Measurements from ENCODE around the gene MAN2B2.

The MAN2B2 gene

DNA sequence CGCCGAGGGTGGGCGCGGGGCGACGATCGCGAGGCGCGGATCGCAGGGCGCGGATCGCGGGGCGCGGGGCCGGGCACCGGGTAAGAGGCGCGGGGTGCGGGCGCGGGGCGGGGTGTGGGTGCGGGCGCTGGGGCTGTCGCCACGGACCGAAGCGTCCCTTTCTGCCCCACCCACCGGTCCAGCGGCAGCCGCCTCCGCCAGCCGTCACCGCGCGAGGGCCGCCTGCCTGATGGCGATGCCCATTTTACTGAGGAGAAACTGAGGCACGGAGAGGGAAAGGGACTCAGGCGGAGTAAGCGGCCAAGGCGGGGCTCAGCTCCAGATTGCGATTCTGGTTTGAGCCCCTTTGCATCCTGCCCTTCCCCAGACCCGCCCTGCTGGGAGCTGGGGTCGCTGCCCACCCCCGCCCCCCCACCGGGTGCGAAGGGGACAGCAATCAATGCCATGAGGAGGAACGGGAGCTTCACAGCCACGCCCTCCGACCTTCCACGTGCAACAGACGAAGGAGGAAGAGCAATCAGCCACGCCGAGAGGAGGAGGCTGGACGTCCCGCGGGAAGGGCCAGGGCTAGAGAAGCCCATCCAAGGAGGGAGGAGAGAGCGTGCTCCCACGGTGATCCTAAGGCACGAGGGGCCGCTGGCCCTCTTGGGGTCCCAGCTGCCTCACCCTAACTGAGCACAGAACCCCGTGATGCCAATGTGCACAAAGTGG lies 10.9 kb upstream of the MAN2B2 start:
- in situ Hi-C loops (cut with MboI; ENCODE audit: low pct_unique_long_range_greater_than_20kb, low sequenced_read_pairs) = no loop called here
- DNase-seq = no peak

DNA sequence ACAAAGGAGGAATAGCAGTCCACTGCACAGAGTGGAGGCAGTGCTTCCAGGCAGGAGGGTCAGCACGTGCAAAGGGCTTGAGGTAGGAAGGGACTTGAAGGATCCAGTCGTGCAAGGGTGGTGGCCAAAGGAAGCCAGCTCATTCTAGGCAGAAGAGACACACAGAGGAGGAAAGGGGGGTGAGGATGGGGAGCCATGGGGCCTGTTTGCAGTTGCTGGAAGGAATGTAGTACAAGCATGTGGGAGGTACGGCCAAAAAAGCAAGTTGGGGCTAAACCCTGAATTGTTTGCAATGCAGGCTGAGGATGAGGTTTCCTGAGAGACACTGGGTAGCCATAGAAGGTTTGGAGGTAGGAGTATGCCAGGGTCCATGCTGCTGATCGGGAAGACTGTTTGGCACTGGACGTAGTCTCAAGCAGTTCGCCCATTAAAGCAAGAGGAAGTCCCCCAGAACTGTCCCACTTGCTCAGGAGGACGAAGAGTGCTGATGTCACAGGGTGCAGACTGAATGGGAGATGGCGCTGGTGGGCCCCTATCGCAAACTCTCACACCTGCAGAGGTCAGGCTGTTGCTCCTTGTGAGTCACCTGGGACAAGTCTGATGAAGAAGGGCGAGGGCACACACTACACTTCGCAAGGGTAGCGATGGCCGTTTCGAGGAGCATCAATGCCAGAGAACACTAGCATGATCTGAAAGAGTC lies 9.1 kb upstream of the MAN2B2 start:
- no peak for DNase-seq
- in situ Hi-C loops (cut with MboI; ENCODE audit: low pct_unique_long_range_greater_than_20kb, low sequenced_read_pairs) = no loop called here

DNA sequence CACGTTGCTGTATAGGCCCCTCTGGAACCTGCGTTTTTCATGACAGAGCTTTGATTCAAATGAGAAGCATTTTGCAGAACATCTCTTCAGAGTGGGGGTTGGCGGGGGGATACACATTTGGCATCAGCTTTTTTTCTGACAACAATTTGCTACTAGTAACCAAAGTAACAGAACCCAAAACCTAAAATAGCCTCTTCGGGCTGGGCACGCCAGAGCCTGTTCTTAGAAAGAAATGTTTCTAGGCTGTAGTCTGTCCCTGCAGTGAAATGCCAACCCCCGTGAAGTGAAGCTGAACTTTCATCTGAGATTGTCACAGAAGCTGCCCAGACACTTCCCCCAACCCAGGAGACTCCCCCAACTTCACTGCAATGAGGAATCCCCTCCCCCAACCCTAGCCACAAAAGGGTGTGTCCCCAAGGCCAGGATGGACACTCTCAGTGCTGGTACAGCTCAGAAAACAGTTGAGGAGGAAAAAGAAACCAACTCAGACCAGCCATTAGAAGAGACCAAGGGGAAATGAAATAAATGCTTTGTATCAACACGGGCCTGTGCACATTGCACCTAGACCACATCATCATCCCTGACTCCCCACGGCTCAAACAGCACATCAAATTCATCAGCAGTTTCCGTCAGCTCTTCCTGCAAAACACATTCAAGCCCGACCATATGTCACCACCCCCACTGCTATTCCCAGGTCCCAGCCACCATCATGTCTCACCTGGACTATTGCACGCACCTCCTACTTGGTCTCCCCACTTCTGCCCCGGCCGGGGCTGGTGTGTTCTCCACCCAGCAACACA lies 8.4 kb upstream of the MAN2B2 start:
- DNase-seq = peak; percentile 19
- in situ Hi-C loops (cut with MboI; ENCODE audit: low pct_unique_long_range_greater_than_20kb, low sequenced_read_pairs) = no loop called here

DNA sequence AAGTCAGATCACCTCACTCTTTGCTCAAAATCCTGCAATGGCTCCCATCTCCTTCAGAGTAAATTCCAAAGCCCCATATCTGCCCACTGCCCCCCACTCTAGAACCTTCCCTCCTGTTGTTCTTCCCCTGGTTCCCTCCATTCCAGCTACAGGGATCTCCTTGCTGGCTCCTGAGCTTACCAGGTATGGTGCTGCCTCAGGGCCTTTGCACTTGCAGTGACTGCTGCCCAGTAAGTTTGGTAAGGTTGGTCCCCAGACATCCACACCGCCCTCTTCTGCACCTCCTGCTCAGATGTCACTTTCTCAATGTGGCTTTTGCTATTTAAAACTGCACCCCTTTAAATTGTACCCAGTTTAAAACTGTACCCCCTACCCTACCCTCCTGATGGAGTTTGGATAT lies 7.8 kb upstream of the MAN2B2 start:
- in situ Hi-C loops (cut with MboI; ENCODE audit: low pct_unique_long_range_greater_than_20kb, low sequenced_read_pairs) = no loop called here
- no peak for DNase-seq

DNA sequence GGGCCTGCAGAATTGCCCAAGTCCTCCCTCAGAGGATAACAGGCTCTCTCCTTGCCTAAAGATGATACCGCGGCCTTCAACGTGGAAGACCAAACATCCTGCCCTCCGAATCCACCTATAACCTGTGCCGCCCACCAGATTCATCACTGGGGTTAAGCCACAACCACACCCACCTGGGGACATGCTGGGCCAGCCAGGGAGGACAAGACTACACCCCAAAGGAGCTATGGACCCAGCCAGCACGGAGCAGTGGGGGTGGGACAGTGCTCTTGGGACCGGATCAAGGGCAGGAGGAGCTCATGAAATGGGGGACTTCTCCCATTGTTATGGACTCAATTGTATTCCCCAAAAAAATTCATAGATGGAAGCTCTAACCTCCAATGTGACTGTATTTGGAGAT lies 6.8 kb upstream of the MAN2B2 start:
- in situ Hi-C loops (cut with MboI; ENCODE audit: low pct_unique_long_range_greater_than_20kb, low sequenced_read_pairs) = no loop called here
- no peak for DNase-seq

DNA sequence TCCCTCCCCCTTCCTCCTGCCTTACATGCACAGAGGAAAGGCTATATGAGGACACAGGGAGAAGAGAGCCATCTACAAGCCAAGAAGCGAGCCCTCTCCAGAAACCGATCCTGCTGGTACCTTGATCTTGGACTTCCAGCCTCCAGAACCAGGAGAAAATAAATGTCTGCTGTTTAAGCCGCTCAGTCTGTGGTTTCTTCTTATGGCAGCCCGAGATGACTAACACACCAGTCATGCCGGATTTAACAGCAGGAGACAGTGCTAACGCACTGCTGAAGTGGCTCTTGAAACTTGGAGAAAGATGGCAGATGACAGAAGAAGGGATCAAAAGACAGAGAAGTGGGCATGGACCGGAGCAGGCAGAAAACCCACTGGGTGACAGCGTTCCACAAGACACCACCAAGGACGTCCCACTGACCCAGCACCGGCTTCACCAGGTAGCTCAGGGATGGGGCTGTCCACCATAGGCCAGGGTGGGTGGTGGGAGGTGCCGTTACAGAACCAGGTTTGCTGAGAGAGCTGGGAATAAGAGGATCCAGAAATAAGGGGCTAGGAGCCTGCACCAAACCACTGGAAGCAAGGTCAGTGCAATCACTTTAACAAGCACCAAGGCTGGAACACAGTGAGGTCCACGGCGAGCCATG lies 6.2 kb upstream of the MAN2B2 start:
- in situ Hi-C loops (cut with MboI; ENCODE audit: low pct_unique_long_range_greater_than_20kb, low sequenced_read_pairs) = no loop called here
- DNase-seq = no peak

DNA sequence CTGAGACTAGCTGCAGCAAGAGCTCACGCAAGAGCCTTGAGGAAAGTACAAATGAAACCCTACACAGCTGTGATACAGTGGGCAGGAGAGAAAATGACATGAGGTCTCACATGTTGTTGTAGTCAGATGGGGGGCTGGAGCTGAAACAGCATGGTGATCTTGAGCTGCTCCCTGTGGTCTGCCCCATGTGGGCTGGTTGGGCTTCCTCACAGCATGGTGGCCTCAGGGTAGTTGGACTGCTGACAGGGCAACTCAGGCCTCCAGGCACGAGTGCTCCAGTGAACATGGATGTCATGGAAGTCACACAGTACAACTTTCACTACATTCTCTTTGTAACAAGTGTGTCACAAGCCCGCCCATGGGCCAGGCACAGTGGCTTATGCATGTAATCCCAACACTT lies 3.4 kb upstream of the MAN2B2 start:
- no peak for DNase-seq
- in situ Hi-C loops (cut with MboI; ENCODE audit: low pct_unique_long_range_greater_than_20kb, low sequenced_read_pairs) = no loop called here

DNA sequence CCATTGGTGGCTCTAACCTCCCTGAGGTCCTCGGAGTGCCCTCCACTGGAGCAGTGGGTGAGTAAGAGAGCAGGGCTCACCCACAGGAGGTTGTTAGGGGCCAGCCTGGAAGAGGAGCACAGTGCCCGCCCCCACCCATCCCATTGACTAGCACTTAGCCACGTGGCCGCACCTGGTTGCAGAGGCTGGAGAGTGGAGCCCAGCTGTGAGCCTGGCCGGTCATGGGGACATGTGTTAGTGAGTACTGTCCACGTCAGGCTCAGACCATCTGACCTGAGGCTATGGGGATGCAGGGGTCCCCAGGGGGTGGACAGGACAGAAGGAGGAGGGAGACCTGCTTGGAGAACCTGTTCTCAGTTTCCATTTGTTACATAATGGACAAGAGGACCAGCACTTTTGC lies 1.4 kb upstream of the MAN2B2 start:
- no peak for DNase-seq
- in situ Hi-C loops (cut with MboI; ENCODE audit: low pct_unique_long_range_greater_than_20kb, low sequenced_read_pairs) = no loop called here

DNA sequence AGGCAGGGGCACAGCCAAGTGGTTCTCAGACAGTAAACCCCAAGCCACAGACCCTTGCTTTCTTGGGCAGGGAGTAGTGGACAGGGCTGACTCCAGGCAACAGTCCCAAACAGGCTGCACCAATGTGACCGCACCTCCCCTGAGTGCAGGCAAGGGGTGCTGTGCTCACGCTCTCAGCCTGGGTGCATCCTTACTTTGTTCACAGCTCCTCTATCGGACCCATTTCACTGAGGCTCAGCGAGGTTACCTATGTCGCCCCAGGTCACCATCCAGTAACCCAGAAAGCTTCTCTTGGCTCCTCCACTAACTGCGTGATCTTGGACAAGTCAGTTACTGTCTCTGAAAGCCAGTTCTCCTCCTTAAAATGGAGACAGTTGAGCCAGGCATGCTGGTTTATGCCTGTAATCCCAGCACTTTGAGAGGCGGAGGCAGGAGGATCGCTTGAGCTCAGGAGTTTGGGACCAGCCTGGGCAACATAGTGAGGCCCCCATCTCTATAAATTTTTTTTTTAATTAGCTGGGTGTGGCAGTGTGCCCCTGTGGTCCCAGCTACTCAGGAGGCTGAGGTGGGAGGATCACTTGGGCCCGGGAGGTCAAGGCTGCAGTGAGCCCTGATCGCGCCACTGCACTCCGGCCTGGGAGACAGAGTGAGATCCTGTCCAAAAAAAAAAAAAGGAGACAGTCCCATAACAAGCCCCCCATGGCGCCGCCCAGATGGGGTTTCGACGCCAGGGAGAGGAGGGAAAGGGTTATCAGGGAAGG lies 823 bp upstream of the MAN2B2 start:
- DNase-seq = no peak
- in situ Hi-C loops (cut with MboI; ENCODE audit: low pct_unique_long_range_greater_than_20kb, low sequenced_read_pairs) = no loop called here

DNA sequence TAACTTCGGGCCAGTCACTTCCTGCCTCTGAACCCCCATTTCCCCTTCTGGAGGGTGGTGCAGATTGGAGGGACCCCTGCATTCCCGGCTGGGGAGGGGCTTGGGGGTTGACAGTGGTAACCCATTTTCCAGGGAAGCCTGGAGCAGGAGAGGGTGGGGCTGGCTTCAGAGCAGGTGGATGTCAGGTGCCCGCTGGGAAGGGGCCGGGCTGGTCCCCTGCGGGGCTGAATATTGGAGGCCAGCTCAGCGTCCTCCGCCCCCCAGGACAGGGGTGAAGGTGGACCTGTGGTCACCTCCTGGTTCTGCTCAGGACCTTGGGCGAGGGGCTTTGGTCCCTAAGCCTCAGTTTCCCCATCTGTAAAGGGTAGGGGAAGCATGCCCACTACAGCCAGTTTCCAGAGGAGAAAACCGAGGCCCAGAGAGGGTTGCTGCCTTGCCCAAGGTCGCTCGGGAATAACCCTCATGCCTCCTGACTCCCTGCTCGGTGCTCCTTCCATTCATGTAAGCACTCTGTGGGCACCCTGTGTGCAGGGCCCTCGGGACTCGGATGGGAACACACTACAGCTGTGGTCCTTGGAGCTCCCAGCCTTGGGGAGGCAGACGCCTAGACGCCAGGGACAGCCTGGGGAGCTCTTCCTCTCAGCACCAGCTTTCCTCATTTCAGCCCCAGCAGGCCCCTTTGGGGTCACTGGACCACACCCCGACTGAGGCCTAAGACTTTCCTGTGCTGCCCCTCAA lies 683 bp downstream of the MAN2B2 start:
- in situ Hi-C loops (cut with MboI; ENCODE audit: low pct_unique_long_range_greater_than_20kb, low sequenced_read_pairs) = no loop called here
- no peak for DNase-seq

DNA sequence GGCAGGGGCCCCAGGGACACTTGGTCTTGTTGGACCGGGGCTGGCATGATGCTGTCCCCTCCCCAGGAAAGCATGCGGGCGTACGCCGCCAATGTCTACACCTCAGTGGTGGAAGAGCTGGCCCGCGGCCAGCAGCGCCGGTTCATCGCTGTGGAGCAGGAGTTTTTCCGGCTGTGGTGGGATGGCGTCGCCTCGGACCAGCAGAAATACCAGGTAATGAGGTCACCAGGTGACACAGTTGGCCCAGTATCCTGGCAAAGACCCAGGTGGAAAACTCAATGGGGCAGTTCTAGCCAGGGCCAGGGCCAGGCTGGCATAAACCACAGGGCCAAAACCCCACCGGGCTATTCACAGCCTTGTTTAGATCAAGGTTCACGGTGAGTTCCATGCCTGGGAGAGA lies 1.5 kb downstream of the MAN2B2 start:
- DNase-seq = no peak
- in situ Hi-C loops (cut with MboI; ENCODE audit: low pct_unique_long_range_greater_than_20kb, low sequenced_read_pairs) = no loop called here

DNA sequence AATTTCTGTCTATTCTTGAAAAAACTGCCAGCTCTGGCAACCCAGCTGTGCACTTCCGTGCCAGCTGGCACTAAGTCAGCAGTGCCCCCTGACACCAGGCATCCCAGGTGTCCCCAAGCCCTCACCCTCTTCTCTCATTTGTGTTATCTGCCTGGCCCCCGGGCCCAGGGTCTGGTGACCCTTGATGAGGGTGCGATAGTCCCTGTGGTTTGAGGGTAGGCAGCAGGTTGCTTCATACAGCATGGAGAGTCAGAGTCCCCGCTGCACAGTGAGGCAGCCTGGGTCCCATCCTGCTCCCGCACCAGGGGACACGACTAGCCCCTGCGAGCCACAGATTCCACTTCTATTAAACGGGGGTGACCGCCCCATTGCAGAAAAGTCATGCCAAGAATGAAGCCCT lies 1.9 kb downstream of the MAN2B2 start:
- in situ Hi-C loops (cut with MboI; ENCODE audit: low pct_unique_long_range_greater_than_20kb, low sequenced_read_pairs) = no loop called here

DNA sequence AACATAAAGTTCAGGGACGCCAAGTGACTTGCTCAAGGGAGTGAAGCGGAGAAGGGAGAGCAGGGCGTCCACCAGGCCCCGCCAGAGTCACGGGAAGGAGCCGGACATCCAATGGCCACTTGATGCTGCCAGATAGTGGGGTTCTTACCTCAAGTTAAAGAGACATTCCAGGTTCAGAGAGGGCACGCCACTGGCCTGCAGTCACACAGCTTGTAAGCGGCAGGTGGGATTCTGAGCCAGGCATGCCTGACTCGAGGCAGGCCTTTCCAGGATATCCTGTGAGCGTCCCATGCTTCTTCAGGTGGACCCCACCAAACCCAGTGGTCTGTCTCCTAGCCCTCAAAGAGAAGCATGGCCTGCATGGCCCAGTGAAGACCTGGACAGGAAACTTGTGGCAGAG lies 2.4 kb downstream of the MAN2B2 start:
- no peak for DNase-seq
- in situ Hi-C loops (cut with MboI; ENCODE audit: low pct_unique_long_range_greater_than_20kb, low sequenced_read_pairs) = no loop called here

More for the DNA sequence above, 1.9 kb downstream of the MAN2B2 start:
- no peak for DNase-seq

DNA sequence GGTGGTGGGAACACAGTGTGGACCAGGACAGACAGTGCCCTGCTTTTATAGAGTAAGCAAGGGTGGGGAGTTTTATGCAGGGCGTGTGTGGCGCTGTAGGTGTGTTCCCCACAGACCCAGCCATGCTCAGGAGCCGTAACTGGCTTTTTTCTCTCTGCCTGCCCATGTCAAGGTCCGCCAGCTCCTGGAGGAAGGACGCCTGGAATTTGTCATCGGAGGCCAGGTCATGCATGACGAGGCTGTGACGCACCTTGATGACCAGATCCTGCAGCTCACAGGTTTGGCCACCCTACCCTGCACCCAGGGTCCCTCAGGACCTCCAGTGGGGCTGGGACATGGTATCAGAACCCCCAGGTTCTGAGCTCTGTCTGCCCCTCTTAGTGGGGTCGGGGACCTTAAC lies 3.2 kb downstream of the MAN2B2 start:
- in situ Hi-C loops (cut with MboI; ENCODE audit: low pct_unique_long_range_greater_than_20kb, low sequenced_read_pairs) = no loop called here
- DNase-seq = no peak

DNA sequence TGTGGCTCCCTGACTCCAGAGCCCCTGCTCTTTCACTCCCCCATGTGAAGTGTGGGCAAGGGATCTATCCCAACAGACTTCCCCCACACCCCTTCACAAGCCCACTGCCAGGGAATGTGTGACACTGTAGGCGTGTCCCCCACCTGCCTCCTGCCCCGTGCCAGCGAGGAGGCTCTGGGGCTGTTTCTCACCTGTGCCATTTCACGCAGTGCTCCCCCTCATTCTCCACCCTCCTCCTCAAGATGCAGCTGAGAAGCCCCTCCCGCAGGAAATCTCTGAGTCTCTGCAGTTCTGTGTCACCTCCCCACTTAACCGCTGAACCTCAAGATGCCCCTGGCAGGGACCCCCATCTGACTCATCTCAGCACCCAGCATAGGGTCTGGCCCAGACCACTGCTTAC lies 5.4 kb downstream of the MAN2B2 start:
- DNase-seq = no peak
- in situ Hi-C loops (cut with MboI; ENCODE audit: low pct_unique_long_range_greater_than_20kb, low sequenced_read_pairs) = no loop called here

DNA sequence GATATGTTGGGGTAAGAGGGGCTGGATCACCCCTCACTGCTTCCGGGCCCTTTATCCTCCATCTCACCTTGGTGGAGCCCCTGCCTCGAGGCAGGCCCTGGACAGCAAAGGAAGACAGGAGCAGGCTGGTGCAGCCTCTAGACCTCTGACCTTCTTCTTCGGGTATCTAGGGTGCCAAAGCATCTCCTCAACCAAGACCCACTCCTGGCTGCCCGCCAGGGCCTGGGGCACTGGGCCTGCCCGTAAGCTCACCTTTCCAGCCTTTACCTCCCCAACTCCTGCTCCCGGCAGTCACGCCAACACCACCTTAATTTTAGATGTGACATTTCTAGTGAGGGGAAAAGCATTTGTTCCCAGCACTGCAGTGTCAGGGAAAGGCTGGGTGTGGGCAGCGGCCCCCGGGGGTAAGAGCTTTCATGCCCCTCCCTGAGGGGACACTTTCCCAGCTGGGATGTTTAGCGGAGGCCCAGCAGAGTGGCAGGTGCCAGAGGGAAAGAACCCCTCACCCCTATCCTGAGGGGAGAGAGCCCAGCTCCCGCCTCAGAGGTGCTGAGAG lies 6.7 kb downstream of the MAN2B2 start:
- no peak for DNase-seq
- in situ Hi-C loops (cut with MboI; ENCODE audit: low pct_unique_long_range_greater_than_20kb, low sequenced_read_pairs) = no loop called here

DNA sequence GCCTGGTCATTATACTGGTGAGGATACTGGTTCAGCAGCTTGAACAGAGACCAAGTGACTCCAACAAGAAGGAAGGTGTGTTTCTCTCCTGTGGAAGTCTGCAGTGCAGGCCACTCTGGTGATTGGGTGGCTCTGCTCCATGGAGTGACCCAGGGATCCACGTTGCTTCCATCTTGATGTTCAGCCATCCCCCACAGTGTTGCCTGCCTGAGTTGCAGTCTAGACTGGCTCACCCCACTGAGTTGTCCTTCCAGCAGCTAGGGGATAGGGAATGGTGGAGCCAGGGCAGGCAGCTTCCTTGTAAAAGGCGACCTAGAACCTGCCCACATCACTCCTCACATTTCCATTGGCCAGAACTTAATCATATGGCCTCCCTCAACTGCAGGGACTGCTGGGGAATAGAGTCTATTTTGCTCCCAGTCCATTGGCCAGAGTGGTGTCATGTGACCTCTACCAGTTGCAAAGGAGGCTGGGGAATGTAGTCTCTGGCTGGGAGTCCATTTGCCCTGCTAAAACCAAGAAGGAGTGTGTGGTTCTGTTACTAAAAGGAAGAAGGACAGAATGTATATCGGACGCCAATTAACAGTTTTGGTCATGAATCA lies 8.0 kb downstream of the MAN2B2 start:
- DNase-seq = peak; percentile 37
- in situ Hi-C loops (cut with MboI; ENCODE audit: low pct_unique_long_range_greater_than_20kb, low sequenced_read_pairs) = no loop called here

DNA sequence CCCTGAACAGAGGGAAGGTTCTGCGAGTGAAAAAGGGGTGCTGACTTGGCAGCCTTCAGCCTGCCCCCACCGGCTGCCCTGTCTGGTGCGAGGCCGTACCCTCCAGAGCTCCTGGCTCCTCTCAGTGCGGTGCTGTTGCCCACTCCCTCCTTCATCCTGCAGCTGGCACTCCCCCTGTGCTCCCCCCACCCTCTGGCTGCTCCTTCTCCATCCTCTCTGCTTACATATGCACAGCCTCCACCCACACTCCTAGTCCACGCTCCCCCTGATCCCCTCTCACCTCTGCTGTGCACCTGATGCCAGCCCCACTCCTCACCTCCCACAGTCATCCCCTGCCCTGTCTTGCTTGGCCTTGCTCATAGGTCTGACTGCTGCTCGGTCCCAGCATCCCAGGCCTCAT lies 9.9 kb downstream of the MAN2B2 start:
- DNase-seq = no peak
- in situ Hi-C loops (cut with MboI; ENCODE audit: low pct_unique_long_range_greater_than_20kb, low sequenced_read_pairs) = no loop called here

All from KBM-7 (cell line).